Nephron (organoid): Measurements from ENCODE around the gene COA8.

ENCODE experiments used
- H3K27ac Mint-ChIP-seq, 3 experiments: 2 replicates each; pipeline ENCODE4 v1.8.0; 2020; ENCODE audit warnings: mixed read lengths in 3 of 3, mild to moderate bottlenecking in 2 of 3, moderate library complexity in 1 of 3
- H3K27me3 Mint-ChIP-seq: 2 replicates; pipeline ENCODE4 v1.8.0; 2021; ENCODE audit warnings: low read depth, mild to moderate bottlenecking, moderate library complexity, mixed read lengths
- H3K36me3 Mint-ChIP-seq: 2 replicates; pipeline ENCODE4 v1.8.0; 2020; ENCODE audit warnings: low read depth, mixed read lengths
- H3K4me1 Mint-ChIP-seq: 2 replicates; pipeline ENCODE4 v1.8.0; 2020; ENCODE audit warnings: mixed read lengths
- H3K4me3 Mint-ChIP-seq, 3 experiments: 2 replicates each; pipeline ENCODE4 v1.8.0; 2020; ENCODE audit warnings: mild to moderate bottlenecking in 3 of 3, mixed read lengths in 3 of 3, moderate library complexity in 2 of 3
- H3K9me3 Mint-ChIP-seq: 2 replicates; pipeline ENCODE4 v1.8.0; 2020; ENCODE audit warnings: mixed read lengths
- CTCF ChIP-seq, 3 experiments: fragments of 200-600 bp; sonication (generic); IDR thresholded peaks; one replicate each; pipeline ENCODE4 v1.5.0; 2021; ENCODE audit warnings: antibody characterized with exemption in 3 of 3; ENCODE audit not compliant: unreplicated experiment in 3 of 3

Gene COA8

GRCh38 chr14:103563844-103564505, 1.2 kb downstream of the COA8 start:
- Mint-ChIP-seq H3K4me3 (peak overlapping the region; percentile 94 to 99 (median 99)), H3K27ac (peak overlapping the region; percentile 96 to 99 (median 98)), H3K9me3 (no peaks in the 10 kb centered on the region), H3K36me3 (peaks cover 28% of the 10 kb centered on the region), H3K27me3 (no peaks in the 10 kb centered on the region), H3K4me1 (peaks cover 41% of the 10 kb centered on the region)
- TF ChIP-seq CTCF (IDR thresholded peaks at IDR 0.05; ENCODE audit: unreplicated experiment in 3 of 3): no peak

DNA sequence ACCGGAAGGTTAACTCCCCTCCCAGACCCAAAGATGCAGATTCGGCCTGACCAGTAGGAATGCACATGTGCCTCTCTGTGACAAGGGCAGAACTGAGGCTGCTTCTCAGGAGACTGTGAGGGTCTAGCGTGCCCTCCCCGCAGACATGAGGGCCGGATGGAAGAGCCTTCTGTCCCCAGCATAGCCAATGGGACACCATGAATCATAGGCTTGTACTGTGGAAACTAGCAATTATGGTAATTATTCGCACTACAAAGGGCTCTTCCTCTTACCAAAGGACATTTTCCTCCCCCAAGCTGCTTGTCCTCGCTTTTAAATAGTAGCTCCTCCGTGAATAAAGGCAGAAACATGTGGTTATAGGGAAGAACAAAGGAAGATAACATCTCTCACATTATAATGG, 6.2 kb downstream of the COA8 start:
- Mint-ChIP-seq H3K4me1 (peaks cover 16% of the 10 kb centered on the region), H3K36me3 (peaks cover 9% of the 10 kb centered on the region), H3K27ac (peak overlapping the region; percentile 53 to 79 (median 77))

DNA sequence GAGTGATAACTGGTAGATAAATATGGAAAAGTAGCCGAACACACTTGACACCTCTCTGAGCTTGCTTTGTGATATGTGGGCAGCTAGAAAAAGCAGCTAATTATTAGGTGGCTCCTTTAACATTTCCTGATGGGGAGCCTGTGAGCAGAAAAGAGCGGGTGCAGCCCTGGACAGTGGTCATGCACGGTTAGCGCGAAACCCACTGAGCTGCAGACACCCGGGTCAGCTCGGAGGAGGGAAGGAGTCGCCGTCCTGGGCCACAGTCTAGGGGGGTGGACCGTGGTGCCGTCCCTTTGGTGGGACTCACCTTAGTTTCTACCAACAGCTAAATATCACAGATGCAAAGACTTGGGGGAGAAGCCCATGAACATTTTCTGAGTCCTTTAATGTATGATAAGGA, 6.6 kb downstream of the COA8 start:
- H3K4me3 Mint-ChIP-seq: no peak overlapping the region
- TF ChIP-seq CTCF (IDR thresholded peaks at IDR 0.05; ENCODE audit: unreplicated experiment in 3 of 3): no peak
- H3K27me3 Mint-ChIP-seq: no peaks in the 10 kb centered on the region

More for the DNA sequence above, 6.2 kb downstream of the COA8 start:
- Mint-ChIP-seq H3K27me3 (no peaks in the 10 kb centered on the region), H3K9me3 (no peaks in the 10 kb centered on the region), H3K4me3 (peak overlapping the region in 1 of 3 experiments; percentile 12)
- TF ChIP-seq CTCF (IDR thresholded peaks at IDR 0.05; ENCODE audit: unreplicated experiment in 3 of 3): no peak

DNA sequence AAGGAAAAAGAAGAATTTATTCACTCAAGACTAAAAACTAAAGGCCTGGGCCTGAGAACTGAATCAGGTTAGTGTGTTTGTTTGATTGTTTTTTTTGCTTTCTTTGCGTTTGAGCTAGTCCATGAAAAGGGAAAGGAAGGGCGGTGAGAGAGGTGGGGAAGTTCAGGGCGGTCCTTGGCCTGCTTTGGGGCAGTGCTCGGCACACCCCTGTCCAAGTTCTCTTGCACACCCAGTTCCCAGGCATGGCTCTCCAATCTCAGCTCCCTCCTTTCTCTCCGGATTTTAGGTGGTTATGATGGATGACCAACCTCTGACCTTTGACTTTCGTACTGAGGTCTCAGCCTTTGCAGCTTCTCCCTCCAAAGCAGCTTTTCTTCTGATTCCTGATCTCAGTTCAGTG, 11.3 kb downstream of the COA8 start:
- H3K9me3 Mint-ChIP-seq: no peaks in the 10 kb centered on the region
- peaks cover 30% of the 10 kb centered on the region for H3K4me1 Mint-ChIP-seq
- H3K4me3 Mint-ChIP-seq: no peak overlapping the region
- H3K27ac Mint-ChIP-seq: peak overlapping the region; percentile 52 to 95 (median 63)
- TF ChIP-seq CTCF (IDR thresholded peaks at IDR 0.05; ENCODE audit: unreplicated experiment in 3 of 3): no peak
- H3K27me3 Mint-ChIP-seq: no peaks in the 10 kb centered on the region
- H3K36me3 Mint-ChIP-seq: peaks cover 38% of the 10 kb centered on the region

More for the DNA sequence above, 6.6 kb downstream of the COA8 start:
- Mint-ChIP-seq H3K9me3 (no peaks in the 10 kb centered on the region), H3K4me1 (peaks cover 14% of the 10 kb centered on the region), H3K27ac (peak overlapping the region; percentile 53 to 79 (median 77)), H3K36me3 (peaks cover 14% of the 10 kb centered on the region)

DNA sequence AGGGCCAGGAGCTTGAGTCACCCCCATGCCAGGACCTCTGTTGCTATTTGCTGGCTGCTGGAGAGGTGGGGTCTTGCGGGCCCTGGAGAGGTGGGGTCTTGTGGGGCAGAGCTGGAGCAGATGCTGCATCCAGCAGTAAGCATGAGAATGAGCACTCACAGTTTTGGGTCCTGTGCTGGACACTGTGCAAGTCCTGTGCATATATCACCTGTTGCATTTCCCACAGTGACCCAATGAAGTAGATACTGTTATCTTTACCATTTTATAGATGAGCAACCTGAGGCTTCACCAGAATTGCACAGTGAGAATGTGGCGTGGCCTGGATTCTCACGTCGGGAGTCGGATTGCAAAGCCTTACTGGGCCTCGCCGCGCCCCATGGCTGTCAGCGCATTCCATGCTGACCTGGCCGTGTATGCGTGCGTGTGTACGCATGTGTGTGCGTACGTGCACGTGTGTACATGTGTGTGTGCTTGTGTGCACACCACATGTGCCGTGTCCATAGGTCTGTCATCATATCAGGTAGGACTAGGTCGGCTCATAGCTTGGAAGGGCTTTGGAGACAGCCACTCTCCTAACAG, 12.0 kb downstream of the COA8 start:
- Mint-ChIP-seq H3K4me3 (no peak overlapping the region), H3K27me3 (no peaks in the 10 kb centered on the region), H3K4me1 (peaks cover 26% of the 10 kb centered on the region), H3K9me3 (no peaks in the 10 kb centered on the region), H3K27ac (peak overlapping the region; percentile 63 to 95 (median 94)), H3K36me3 (peaks cover 38% of the 10 kb centered on the region)
- no peak for TF ChIP-seq CTCF (IDR thresholded peaks at IDR 0.05; ENCODE audit: unreplicated experiment in 3 of 3)
